ENCODE measurements around the gene ZFYVE28. TPM values are rescaled to one million over a fixed set of nuclear protein-coding genes. Genes with fewer than 3 reads are reported as not detected.
A peak's percentile ranks its signal among the peaks of the same experiment; 100 is the strongest.

Gene ZFYVE28
- total RNA-seq, 2 experiments from 2014 or later, result 6.1 to 6.3 TPM

DNA sequence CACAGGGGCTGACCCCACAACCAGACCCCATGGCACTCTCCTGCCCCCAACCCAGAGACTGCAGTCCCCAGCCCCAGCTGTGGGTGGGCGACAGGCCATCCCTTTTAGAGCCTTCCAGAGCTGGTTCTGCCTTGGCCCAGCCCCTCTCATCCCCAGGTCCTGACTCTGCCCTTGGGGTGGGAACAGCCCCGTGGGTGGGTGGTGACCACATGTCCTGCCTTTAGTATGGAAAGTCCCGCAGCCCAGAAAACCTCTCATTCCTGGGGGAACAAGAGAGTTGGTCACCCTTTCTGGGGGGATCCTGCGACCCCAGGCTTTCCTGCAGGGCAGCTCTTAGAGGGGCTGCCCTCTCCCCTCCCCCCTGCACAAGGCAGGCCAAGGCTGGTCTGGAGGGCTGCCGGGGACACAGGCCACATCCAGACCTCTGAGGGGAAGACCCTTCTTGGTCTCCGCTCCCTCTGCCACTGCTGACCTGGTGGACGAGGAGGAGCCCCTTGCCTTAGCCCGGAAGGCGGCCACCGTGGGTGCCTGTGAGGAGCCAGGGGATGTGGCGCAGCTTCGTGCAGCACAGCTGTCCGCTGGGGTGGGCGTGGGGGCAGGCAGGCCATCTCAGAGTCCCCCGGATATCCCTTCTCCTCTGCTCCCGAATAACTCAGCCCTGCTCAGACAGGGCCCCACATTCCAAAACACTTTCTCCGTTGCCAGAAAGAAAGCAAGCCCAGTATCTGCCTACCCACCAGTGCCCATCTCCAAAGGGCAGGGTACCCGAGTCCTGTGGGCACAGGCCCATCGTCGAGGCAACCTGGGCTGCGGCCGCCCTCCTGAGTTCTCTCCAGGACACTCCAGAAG is 149.9 kb downstream of the ZFYVE28 start:
- no peak for ATAC-seq
- POLR2A ChIA-PET, result interaction anchor here (0.6 kb wide), 1 partner anchor 348 kb away, joined by 3 read pairs; no protein-coding TSS in a partner anchor

DNA sequence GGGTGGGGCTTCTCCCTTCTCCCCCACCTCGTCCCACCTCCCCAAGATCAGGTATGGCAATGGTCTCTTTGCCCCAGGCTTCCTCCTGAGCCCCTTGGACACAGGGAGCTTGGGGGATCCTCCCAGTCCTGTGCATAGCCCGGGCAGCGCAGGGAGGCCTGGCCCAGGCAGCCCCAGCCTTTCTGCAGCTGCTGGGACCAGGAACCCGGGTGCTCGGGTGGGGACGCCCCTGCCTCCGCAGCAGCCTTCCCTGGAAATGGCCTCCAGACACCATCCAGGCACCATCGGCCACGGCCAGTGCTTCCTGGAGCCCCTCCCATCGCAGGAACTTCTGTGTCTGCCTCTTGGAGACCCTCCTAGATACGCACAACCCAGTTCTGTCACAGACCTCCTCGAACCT is 150.6 kb downstream of the ZFYVE28 start:
- DNase-seq, result no peak
- no peaks in the 10 kb centered on the region for H3K27me3 Mint-ChIP-seq (ENCODE audit: low read depth)
- no peaks in the 10 kb centered on the region for H3K36me3 Mint-ChIP-seq (ENCODE audit: low read depth)
- CTCF ChIA-PET, result no interaction called here
- H3K4me3 Mint-ChIP-seq, result no peak overlapping the region
- POLR2A ChIA-PET, result no interaction called here
- no peak for ATAC-seq
- no peaks in the 10 kb centered on the region for H3K9me3 Mint-ChIP-seq (ENCODE audit: insufficient read depth)
- no peak overlapping the region for H3K27ac Mint-ChIP-seq
- no peaks in the 10 kb centered on the region for H3K4me1 Mint-ChIP-seq (ENCODE audit: low read depth)

More for the DNA sequence above, 149.9 kb downstream of the ZFYVE28 start:
- no peak overlapping the region for H3K4me3 Mint-ChIP-seq
- CTCF ChIA-PET, result no interaction called here
- H3K27ac Mint-ChIP-seq, result no peak overlapping the region
- no peaks in the 10 kb centered on the region for H3K36me3 Mint-ChIP-seq (ENCODE audit: low read depth)
- H3K27me3 Mint-ChIP-seq (ENCODE audit: low read depth), result no peaks in the 10 kb centered on the region
- DNase-seq, result no peak
- H3K4me1 Mint-ChIP-seq (ENCODE audit: low read depth), result no peaks in the 10 kb centered on the region
- no peaks in the 10 kb centered on the region for H3K9me3 Mint-ChIP-seq (ENCODE audit: insufficient read depth)

DNA sequence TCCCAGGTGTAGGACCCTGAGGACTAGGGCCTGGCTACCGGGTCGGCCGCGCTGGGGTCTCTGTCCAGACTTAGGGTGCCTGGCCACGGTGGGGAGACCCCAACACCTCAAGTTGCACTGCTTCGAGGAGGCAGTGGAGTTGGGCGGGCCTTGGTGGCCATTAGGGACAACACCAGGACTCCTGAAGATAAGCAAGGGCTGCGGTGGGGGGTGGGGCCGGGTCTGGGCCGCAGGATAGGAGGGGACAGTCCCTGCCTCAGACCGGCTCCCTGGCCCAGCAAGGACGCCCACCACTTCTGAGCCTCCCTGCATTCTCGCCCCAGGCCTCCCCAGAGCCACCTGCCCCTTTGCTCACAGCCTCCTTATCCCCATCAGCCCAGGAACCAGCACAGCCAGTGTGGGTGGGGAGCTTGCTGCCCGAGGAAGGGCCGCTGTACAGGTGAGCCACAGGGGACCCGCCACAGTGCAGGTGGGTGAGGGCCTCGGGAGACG is 151.1 kb downstream of the ZFYVE28 start:
- Mint-ChIP-seq H3K4me1 (ENCODE audit: low read depth) (no peaks in the 10 kb centered on the region), H3K4me3 (no peak overlapping the region), H3K27ac (no peak overlapping the region), H3K36me3 (ENCODE audit: low read depth) (no peaks in the 10 kb centered on the region), H3K9me3 (ENCODE audit: insufficient read depth) (no peaks in the 10 kb centered on the region), H3K27me3 (ENCODE audit: low read depth) (no peaks in the 10 kb centered on the region)
- DNase-seq (no peak), ATAC-seq (no peak)
- ChIA-PET POLR2A (no interaction called here), CTCF (no interaction called here)

DNA sequence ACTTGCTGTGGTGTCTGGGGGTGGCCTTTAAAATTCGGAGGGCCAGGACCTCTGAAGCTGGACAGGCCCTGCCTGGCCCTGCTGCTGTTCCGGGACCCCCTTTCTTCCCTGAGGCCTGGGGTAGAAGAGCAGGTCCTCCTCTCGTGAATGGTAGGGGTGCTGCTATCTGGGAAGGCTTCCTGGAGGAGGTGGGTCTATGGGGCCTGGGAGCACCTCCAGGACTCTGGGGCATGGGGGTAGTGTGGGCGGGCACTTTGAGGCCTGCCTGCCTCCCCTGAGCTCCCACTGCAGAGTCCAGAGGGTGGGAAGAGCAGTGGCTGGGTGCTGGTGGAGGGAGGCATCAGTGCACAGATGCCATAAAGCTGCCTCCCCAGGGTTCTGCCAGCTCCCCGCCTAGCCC is 151.6 kb downstream of the ZFYVE28 start:
- CTCF ChIA-PET, result interaction anchor here (0.9 kb wide), 1 partner anchor 15 kb away, joined by 3 read pairs; no protein-coding TSS in a partner anchor
- H3K4me3 Mint-ChIP-seq, result no peak overlapping the region
- no peaks in the 10 kb centered on the region for H3K9me3 Mint-ChIP-seq (ENCODE audit: insufficient read depth)
- POLR2A ChIA-PET, result no interaction called here
- no peaks in the 10 kb centered on the region for H3K4me1 Mint-ChIP-seq (ENCODE audit: low read depth)
- no peak overlapping the region for H3K27ac Mint-ChIP-seq
- no peaks in the 10 kb centered on the region for H3K27me3 Mint-ChIP-seq (ENCODE audit: low read depth)
- DNase-seq (no peak), ATAC-seq (no peak)
- H3K36me3 Mint-ChIP-seq (ENCODE audit: low read depth), result no peaks in the 10 kb centered on the region

DNA sequence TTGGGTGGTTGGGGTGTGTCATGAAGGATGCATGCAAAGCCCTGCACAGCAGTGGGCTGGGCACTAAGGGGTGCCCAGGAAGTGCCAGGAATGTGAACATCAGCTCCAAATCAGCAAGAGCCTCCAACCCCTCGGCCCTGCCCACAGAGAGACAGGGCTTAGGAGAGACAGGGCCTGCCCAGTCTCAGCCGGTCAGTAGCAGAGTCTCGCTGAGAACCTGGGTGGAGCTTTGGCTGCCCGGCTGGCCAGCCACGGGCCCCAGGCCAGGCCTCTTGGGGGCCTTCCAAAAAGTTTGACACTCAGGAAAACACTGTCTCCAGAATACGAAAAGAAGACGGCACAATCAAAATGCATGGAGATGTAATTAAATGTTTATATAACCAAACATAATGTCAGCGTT is 152.3 kb downstream of the ZFYVE28 start:
- Mint-ChIP-seq H3K36me3 (ENCODE audit: low read depth) (no peaks in the 10 kb centered on the region), H3K27ac (no peak overlapping the region)
- CTCF ChIA-PET, result interaction anchor here (0.9 to 1.3 kb wide), 2 partner anchors 16 to 25 kb away, joined by 3 read pairs; no protein-coding TSS in a partner anchor

DNA sequence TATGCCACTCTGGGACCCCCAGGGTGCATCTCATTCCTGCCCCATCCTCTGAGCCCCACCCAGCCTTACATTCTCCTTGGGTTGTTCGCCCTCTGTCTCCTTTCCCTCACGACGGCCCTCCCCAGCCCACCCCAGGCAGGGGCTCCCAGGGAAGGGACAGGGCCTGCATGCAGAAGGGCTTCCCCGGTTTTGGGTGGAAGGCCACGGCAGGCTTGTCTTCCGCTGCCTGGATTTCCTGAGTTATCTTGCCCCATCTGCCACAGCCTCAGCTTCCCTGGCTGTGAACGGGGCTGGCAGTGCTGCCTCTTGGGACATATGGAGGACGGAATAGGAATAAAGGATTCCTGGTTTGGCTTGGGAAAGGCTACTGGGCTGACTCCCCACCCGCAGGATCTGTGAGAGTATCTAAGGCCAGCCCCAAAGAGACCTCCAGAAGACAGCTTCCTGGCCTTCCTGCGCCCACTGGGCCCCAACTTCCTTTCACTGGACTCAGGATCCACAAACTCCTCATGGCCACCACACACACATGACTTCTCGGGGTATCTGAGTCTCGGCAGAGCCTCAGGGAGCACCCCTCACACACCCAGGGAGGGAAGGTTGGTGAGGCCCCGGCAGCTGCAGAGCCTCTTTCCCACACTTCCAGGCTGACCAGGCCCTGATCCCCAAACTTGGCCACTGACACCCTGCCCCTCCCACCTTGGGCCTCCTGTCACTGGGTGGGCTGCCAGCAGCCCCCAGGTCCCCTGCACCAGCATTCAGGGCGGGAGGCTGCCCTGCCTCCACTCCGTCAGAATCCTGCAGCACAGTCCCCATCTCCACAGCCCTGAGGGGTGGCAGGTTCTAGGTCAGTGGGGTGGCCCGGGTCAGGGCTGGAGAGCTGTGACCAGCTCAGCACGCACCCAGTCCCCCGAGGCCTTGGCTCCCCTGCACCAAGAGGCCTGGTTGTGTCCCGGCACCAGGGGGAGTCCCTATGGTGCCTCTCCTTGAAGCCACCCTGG is 153.0 kb downstream of the ZFYVE28 start:
- no peak for ATAC-seq
- ChIA-PET POLR2A (interaction anchor here (1.0 kb wide), 1 partner anchor 23 kb away, joined by 4 read pairs; the partner anchor contains the start of genes HAUS3 and POLN), CTCF (interaction anchor here (1.3 to 1.6 kb wide), 2 partner anchors 25 to 46 kb away, joined by 3 to 4 read pairs; no protein-coding TSS in a partner anchor)
- H3K27me3 Mint-ChIP-seq (ENCODE audit: low read depth), result no peaks in the 10 kb centered on the region
- DNase-seq, result no peak
- H3K4me3 Mint-ChIP-seq, result no peak overlapping the region
- H3K4me1 Mint-ChIP-seq (ENCODE audit: low read depth), result no peaks in the 10 kb centered on the region
- no peaks in the 10 kb centered on the region for H3K9me3 Mint-ChIP-seq (ENCODE audit: insufficient read depth)
- no peaks in the 10 kb centered on the region for H3K36me3 Mint-ChIP-seq (ENCODE audit: low read depth)
- H3K27ac Mint-ChIP-seq, result no peak overlapping the region

More for the DNA sequence above, 152.3 kb downstream of the ZFYVE28 start:
- Mint-ChIP-seq H3K9me3 (ENCODE audit: insufficient read depth) (no peaks in the 10 kb centered on the region), H3K4me3 (no peak overlapping the region), H3K4me1 (ENCODE audit: low read depth) (no peaks in the 10 kb centered on the region), H3K27me3 (ENCODE audit: low read depth) (no peaks in the 10 kb centered on the region)
- POLR2A ChIA-PET, result interaction anchor here (1.0 kb wide), 1 partner anchor 24 kb away, joined by 4 read pairs; the partner anchor contains the start of genes HAUS3 and POLN
- ATAC-seq (no peak), DNase-seq (no peak)

DNA sequence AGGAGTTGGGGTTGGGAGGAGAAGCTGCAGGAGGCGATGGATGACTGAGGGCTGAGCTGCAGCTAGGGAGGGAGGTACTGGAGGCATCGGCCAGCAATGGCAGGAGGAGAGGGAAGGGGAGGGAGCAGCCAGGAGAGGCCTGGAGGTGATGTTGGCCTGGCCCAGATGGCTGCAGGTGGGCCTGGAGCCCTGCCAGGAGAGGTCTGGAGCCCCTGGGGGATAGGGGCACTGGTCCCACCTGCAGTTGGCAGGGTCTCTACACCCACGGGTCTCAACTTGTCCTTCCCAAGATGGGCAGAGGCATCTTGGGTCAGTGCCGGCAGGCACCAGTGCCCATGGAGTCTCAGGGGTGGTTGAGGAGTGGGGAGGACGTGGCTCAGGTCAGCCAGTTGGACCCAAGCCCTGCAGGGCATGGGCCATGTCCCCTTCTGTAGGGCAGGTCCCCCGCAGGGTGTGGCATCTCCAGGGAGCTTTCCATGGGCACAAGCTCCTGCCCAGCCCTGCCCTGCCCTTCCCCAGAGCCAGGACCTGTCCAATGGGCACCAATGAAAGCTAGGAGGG is 153.9 kb downstream of the ZFYVE28 start:
- Mint-ChIP-seq H3K9me3 (ENCODE audit: insufficient read depth) (no peaks in the 10 kb centered on the region), H3K27ac (no peak overlapping the region), H3K36me3 (ENCODE audit: low read depth) (no peaks in the 10 kb centered on the region), H3K27me3 (ENCODE audit: low read depth) (no peaks in the 10 kb centered on the region), H3K4me1 (ENCODE audit: low read depth) (no peaks in the 10 kb centered on the region), H3K4me3 (no peak overlapping the region)
- ATAC-seq (no peak), DNase-seq (no peak)
- ChIA-PET CTCF (interaction anchor here (1.6 kb wide), 1 partner anchor 45 kb away, joined by 4 read pairs; no protein-coding TSS in a partner anchor), POLR2A (no interaction called here)

DNA sequence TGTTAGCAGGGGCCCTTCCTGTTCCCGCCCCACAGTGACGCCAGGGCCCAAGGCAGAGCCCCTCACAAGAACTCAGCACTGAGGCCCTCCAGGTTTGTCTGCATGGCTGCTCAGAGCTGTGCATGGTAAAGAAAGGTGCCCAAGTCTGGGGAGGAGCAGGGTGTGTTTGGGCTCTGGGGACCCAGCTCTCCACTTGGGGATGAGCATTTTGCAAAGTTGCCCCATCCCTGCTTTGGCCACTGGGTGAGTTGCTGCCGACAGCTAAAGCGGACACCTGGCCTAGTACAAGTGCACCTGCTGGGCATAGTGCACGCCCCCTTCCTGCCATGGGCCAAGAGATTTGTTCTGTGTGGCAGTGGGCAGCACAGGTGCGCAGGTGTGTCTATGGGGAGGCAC is 154.5 kb downstream of the ZFYVE28 start:
- H3K27ac Mint-ChIP-seq, result peak overlapping the region; percentile 55
- H3K36me3 Mint-ChIP-seq (ENCODE audit: low read depth), result no peaks in the 10 kb centered on the region
- DNase-seq, result no peak
- ATAC-seq, result no peak
- H3K4me3 Mint-ChIP-seq, result no peak overlapping the region
- CTCF ChIA-PET, result interaction anchor here (1.6 kb wide), 1 partner anchor 44 kb away, joined by 4 read pairs; no protein-coding TSS in a partner anchor
- H3K4me1 Mint-ChIP-seq (ENCODE audit: low read depth), result no peaks in the 10 kb centered on the region
- no peaks in the 10 kb centered on the region for H3K9me3 Mint-ChIP-seq (ENCODE audit: insufficient read depth)
- POLR2A ChIA-PET, result interaction anchor here (1.0 kb wide), 1 partner anchor 22 kb away, joined by 3 read pairs; no protein-coding TSS in a partner anchor
- no peaks in the 10 kb centered on the region for H3K27me3 Mint-ChIP-seq (ENCODE audit: low read depth)

DNA sequence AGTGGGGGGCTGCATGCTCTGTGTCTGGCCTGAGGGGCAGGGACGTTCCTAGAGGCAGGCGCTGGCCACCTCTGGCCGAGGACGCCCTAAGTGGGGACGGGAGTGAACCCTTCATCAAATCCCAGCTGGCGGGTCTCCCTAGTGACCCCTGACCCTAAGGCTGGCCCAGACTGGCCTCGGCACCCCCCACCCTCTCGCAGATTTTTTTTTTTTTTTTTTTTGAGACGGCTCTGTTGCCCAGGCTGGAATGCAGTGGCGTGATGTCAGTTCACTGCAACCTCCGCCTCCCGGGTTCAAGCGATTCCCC is 155.5 kb downstream of the ZFYVE28 start:
- DNase-seq (no peak), ATAC-seq (no peak)
- ChIA-PET POLR2A (interaction anchor here (0.8 to 1.5 kb wide), 4 partner anchors 14 to 21 kb away, joined by 3 to 8 read pairs (median 3); no protein-coding TSS in a partner anchor), CTCF (interaction anchor here (0.8 to 1.7 kb wide), 5 partner anchors 19 to 150 kb away, joined by 3 to 7 read pairs (median 5); partner anchors contain the start of genes HAUS3 and POLN)
- no peaks in the 10 kb centered on the region for H3K27me3 Mint-ChIP-seq (ENCODE audit: low read depth)
- H3K9me3 Mint-ChIP-seq (ENCODE audit: insufficient read depth), result no peaks in the 10 kb centered on the region
- peak overlapping the region; percentile 69 for H3K4me3 Mint-ChIP-seq
- H3K27ac Mint-ChIP-seq, result peak overlapping the region; percentile 83
- no peaks in the 10 kb centered on the region for H3K36me3 Mint-ChIP-seq (ENCODE audit: low read depth)
- no peaks in the 10 kb centered on the region for H3K4me1 Mint-ChIP-seq (ENCODE audit: low read depth)

DNA sequence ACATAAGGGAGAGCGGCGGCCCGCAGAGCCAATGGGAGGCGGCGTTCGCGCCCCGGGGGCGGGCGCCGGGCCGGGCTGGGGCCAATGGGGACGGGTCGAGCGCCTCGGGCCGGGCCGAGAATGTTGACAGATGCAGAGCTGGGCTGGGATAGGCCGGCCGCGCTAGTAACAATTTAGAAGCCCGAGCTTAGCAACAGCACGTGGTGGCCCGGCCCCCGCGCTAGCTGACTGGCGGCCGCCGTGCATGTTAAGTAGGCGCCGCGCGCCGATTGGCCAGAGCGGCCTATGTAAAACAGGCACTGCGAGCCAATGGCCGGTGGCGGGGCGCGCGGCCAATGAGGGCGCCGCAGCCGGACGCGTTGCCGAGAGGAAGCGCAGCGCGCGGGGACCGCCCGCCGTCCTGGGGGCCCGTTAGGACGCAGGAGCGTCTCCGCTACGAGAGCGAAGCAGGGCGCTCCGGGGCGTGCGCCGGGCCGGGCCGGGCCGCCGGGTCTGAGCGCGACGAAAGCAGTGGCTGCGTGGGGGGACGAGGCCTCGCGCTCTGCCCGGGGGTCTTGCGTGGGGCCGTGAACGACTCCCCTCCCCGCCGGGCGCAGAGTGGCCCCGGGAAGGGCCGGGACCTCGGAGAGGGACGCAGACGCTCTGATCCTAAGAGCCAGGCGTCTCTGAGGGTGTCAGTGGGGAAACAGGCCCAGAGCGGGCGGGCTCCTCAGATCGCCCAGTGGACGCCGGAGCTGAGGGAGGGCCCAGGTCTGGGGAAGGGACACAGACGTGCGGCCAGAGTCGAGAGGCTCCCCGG is 156.1 kb downstream of the ZFYVE28 start:
- ATAC-seq, result peak; percentile 95
- ChIA-PET POLR2A (interaction anchor here (0.8 to 1.5 kb wide), 9 partner anchors 9 to 206 kb away, joined by 3 to 27 read pairs (median 4); partner anchors contain the start of genes HAUS3, POLN and RNF4), CTCF (interaction anchor here (0.6 to 1.7 kb wide), 10 partner anchors 18 to 151 kb away, joined by 3 to 7 read pairs (median 4); partner anchors contain the start of genes HAUS3 and POLN)
- Mint-ChIP-seq H3K4me1 (ENCODE audit: low read depth) (no peaks in the 10 kb centered on the region), H3K4me3 (peak overlapping the region; percentile 69), H3K36me3 (ENCODE audit: low read depth) (no peaks in the 10 kb centered on the region), H3K9me3 (ENCODE audit: insufficient read depth) (no peaks in the 10 kb centered on the region), H3K27me3 (ENCODE audit: low read depth) (no peaks in the 10 kb centered on the region), H3K27ac (peak overlapping the region; percentile 83)
- DNase-seq, result peak; percentile 99

All from activated CD8-positive, alpha-beta T cell treated with anti-CD3 and anti-CD28 coated beads, Interleukin-2, amount 10 ng/mL, durations not matched to agents 7 days and 5 days (primary cell).